HG03442 (cell line): Measurements from ENCODE around the gene GPHN.
"Not testable (repeated sequence)": the region's sequence is repeated elsewhere in the genome, so short reads cannot be mapped to it uniquely, and the experiment has no call there.

Source experiments
- ATAC-seq: cut with Tn5 transposase; IDR thresholded peaks from one replicate; pipeline ENCODE4 v1.9.1; 2021; ENCODE audit warnings: mild to moderate bottlenecking, moderate library complexity; ENCODE audit not compliant: unreplicated experiment

GPHN gene

GRCh38 chr14:67016856-67017255 is 508.9 kb downstream of the GPHN start:
- ATAC-seq, result no peak

- peak; percentile 81 for ATAC-seq
Observed at GRCh38 chr14:67018720-67019119, 510.8 kb downstream of the GPHN start.

- no peak for ATAC-seq
Observed at GRCh38 chr14:67019796-67020195, 511.8 kb downstream of the GPHN start.

GRCh38 chr14:67031920-67032774 is 524.2 kb downstream of the GPHN start:
- ATAC-seq, result no peak

GRCh38 chr14:67045440-67045839 is 537.5 kb downstream of the GPHN start:
- ATAC-seq, result no peak

- no peak for ATAC-seq
Observed at GRCh38 chr14:67050896-67051295, 542.9 kb downstream of the GPHN start.

GRCh38 chr14:67056684-67057083 is 548.7 kb downstream of the GPHN start:
- ATAC-seq, result no peak

- ATAC-seq, result no peak
Observed at GRCh38 chr14:67059596-67059995, 551.6 kb downstream of the GPHN start.

GRCh38 chr14:67060546-67060945 is 552.6 kb downstream of the GPHN start:
- ATAC-seq, result no peak

- ATAC-seq, result not testable (repeated sequence)
Observed at GRCh38 chr14:67067070-67067814, 559.3 kb downstream of the GPHN start.

GRCh38 chr14:67068251-67068650 is 560.3 kb downstream of the GPHN start:
- ATAC-seq, result no peak

- no peak for ATAC-seq
Observed at GRCh38 chr14:67071506-67071905, 563.6 kb downstream of the GPHN start.

- no peak for ATAC-seq
Observed at GRCh38 chr14:67077921-67078320, 570.0 kb downstream of the GPHN start.

- no peak for ATAC-seq
Observed at GRCh38 chr14:67079846-67080245, 571.9 kb downstream of the GPHN start.

- ATAC-seq, result no peak
Observed at GRCh38 chr14:67108230-67108629, 600.3 kb downstream of the GPHN start.

GRCh38 chr14:67111022-67111421 is 603.1 kb downstream of the GPHN start:
- no peak for ATAC-seq

- ATAC-seq, result no peak
Observed at GRCh38 chr14:67112344-67112743, 604.4 kb downstream of the GPHN start.

GRCh38 chr14:67127174-67127573 is 619.2 kb downstream of the GPHN start:
- ATAC-seq, result no peak

- no peak for ATAC-seq
Observed at GRCh38 chr14:67129768-67130167, 621.8 kb downstream of the GPHN start.

GRCh38 chr14:67131691-67132090 is 623.7 kb downstream of the GPHN start:
- no peak for ATAC-seq

- no peak for ATAC-seq
Observed at GRCh38 chr14:67133144-67133543, 625.2 kb downstream of the GPHN start.
